ENCODE data around the gene IFI44L. TPM values are rescaled to one million over a fixed set of nuclear protein-coding genes. Genes with fewer than 3 reads are reported as not detected.

The IFI44L gene
- polyA plus RNA-seq, 1 of the 3 experiments (the other 2 are of a cell fraction): 1.1 TPM

- TF ChIP-seq EP300 (IDR thresholded peaks at IDR 0.05; ENCODE audit: borderline replicate concordance in 1 of 2, low read depth in 1 of 2, low read length in 1 of 2): peak in 1 of 2 experiments; percentile 83; a peak in 2 of 4 replicates
- TF ChIP-seq GABPA (IDR thresholded peaks at IDR 0.05; ENCODE audit: low read depth): no peak
- peak; percentile 57 for TF ChIP-seq NFIC (IDR thresholded peaks at IDR 0.05; ENCODE audit: borderline replicate concordance)
- no peak for TF ChIP-seq NRF1 (IDR thresholded peaks at IDR 0.05; ENCODE audit: low read depth, low read length)
- TF ChIP-seq YY1 (IDR thresholded peaks at IDR 0.05; ENCODE audit: low read depth): peak; percentile 30; the same call in 1 of the 2 replicates
- TF ChIP-seq RCOR1 (IDR thresholded peaks at IDR 0.05; ENCODE audit: low read length): no peak
- TF ChIP-seq CHD2 (IDR thresholded peaks at IDR 0.05; ENCODE audit: low read length, partially characterized antibody): no peak
- TF ChIP-seq IRF3 (IDR thresholded peaks at IDR 0.05; ENCODE audit: low read depth, low read length): no peak
- TF ChIP-seq ZBTB33 (IDR thresholded peaks at IDR 0.05; ENCODE audit: borderline replicate concordance, low read depth): peak; percentile 53; the same call in 1 of the 2 replicates
- no peak for TF ChIP-seq RFX5 (IDR thresholded peaks at IDR 0.05; ENCODE audit: low read length)
- no peak for TF ChIP-seq GATA2 (CRISPR knock-in tag; IDR thresholded peaks at IDR 0.05)
- TF ChIP-seq POLR2AphosphoS5 (IDR thresholded peaks at IDR 0.05; ENCODE audit: low read depth, low read length): peak; percentile 66; the same call in 1 of the 2 replicates
- no peak for TF ChIP-seq FOXJ3 (CRISPR knock-in tag; IDR thresholded peaks at IDR 0.05)
Measured at GRCh38 chr1:78691995-78692747, 71.9 kb downstream of the IFI44L start (continued).

Other genes starting within 250 kb of the IFI44L start
- gene PTGFR, start 129.5 kb upstream of the IFI44L start, polyA plus RNA-seq (2012; rRNA removed): 2.2 and 3.6 TPM in 2 replicates
- 6.5 and 8.7 TPM in 2 replicates for gene IFI44, start 29.4 kb downstream of the IFI44L start, polyA plus RNA-seq (2012; rRNA removed)

Measured in SK-N-SH (cell line).